GM19240 (cell line): ENCODE measurements around the gene IKZF2.

Experiments used
- DNase-seq: peaks from one replicate; pipeline ENCODE4 v3.0.0; 2011; ENCODE audit warnings: low spot score; ENCODE audit not compliant: insufficient read length

The IKZF2 gene

GRCh38 chr2:213151437-213152064, at the start of gene IKZF2:
Gene IKZF2 (minus strand): TSS chr2:213151612. CDS start chr2:213148629, 2,983 bp downstream.
- DNase-seq, result peak; percentile 38

GRCh38 chr2:213199871-213200270, 48.5 kb upstream of the IKZF2 start:
- no peak for DNase-seq

GRCh38 chr2:213189001-213189899, 37.8 kb upstream of the IKZF2 start:
- no peak for DNase-seq

DNA sequence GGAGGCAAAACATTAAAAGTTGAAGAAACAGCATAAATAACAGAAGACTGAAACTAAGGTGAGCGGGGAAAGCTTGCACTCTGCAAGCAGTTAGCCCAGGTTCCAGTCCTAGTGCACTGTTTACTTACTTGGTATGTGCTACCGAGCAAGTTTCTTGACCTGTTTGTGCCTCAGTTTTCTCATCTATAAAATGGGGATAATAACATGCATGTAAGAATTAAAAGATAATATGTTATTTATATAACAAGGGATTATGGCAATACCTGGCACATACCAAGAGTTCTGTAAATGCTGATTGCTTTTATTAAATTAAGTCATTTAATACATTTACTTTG, 37.1 kb upstream of the IKZF2 start:
- DNase-seq, result no peak

DNA sequence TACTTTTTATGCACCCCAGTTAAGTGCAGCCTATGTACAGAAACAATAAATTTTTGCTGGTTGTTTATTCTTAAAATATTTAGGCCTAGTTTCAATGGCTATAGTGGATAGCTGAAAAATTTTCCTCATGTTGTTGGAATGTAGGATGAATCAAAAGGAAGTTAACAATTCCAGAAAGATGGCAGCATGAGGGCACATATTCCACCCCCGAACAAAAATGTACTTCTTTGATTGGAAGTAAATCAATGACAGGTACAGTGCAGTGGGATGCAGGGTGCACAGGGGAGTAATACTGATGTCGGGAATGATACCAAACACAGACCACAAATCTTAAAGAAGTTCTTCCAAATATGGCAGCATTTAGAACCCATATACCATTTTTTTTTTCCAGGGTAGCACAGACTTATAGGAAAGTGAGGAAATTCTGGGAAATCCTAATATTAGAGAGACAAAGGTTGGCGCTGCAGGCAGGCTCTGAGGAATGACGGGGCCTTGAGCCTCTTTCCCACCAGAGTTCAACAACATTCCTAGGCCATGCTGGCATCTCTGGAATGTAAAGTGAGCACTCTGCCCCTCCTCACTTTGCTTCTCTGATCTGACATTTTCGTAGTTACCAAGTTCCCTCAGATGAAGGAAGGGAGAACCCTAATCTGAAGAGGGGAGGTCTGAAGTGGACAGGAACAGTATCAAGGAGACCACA, 36.6 kb upstream of the IKZF2 start:
- DNase-seq, result no peak

- no peak for DNase-seq
Measured at GRCh38 chr2:213187386-213187785, 36.0 kb upstream of the IKZF2 start.

GRCh38 chr2:213185147-213185822, 33.9 kb upstream of the IKZF2 start:
- no peak for DNase-seq

DNA sequence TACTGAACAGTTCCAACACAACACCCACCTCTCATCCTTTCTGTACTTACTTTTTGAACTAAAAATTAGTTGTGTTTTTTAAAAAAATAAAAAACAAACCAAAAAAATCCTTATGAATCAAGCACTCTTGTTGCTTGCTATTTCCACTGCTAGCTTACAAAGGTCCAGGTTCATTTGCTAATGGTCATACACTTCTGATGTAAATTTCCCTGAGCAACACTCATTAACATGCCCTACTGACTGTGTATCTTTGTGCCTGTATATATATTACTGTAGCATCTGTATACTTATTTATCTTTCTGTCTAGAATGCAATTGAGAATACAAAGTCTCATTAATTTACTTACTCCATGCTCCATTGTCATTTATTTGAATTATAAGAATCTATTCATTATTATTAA, 30.3 kb upstream of the IKZF2 start:
- no peak for DNase-seq

GRCh38 chr2:213177679-213178078, 26.3 kb upstream of the IKZF2 start:
- DNase-seq, result no peak

DNA sequence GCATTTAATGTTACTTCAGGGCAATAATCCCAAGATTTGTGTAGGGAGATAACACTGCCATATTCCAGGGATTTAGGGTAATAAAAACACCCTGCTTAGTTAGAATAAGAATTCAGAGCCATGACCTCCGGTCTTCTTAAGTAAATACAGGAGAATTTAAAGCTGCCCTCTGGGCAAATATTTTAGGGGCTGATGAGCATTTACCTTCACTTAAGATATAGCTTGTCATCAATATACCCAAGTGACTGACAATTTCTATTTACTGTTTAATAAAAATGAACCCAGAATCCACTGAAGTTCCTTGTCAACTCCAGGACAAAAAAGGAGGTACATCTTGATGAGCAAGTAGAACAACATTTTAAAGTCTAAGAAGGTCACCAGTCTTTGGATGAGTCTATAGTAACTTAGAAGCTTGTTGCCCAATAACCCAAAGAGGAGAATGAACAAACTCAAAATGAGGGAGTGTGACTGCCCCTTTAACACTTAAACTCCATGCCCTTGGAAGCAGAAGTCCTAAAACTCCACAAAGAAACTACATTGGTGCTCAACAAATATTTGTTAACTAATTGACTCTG, 24.3 kb upstream of the IKZF2 start:
- no peak for DNase-seq

DNA sequence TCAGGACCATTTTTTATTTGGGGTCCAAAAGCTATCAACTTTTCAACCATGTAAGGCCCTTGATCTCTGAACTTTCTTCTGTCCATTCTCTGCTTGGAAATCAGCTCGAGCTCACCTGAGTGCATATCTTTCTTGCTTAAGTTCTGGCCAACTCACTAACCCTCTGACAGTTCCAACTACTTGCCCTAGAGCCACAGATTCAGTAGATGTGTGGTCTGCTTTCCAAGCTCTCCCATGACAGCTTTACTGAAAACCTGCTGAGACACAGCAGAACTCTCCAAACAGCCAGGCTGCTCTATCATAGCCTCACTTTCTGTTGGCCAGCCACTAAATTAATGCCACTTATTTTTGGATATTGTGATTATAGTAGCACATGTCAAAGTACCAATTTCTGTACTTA, 21.2 kb upstream of the IKZF2 start:
- no peak for DNase-seq

GRCh38 chr2:213171147-213171546, 19.7 kb upstream of the IKZF2 start:
- no peak for DNase-seq

- DNase-seq, result no peak
Measured at GRCh38 chr2:213167271-213167930, 16.0 kb upstream of the IKZF2 start.

DNA sequence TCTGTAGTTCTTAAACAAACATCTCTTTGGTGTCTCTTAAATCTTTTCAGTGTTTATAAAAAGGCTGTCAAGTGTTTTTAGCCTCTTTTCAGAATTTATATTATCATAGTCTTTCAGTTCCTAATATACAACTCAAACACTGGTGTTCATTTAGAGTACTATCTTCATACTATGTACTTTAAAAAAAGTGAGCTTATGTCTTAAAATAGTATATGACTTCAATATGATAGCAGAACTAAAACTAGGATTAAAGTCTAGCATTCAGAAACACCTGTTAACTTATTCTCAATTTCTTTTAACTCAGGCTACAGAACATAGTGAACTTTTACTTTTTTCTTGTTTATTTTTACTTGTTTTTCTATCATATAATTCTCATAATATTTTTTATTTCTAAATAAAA, 14.7 kb upstream of the IKZF2 start:
- DNase-seq, result no peak

- no peak for DNase-seq
Measured at GRCh38 chr2:213164263-213164662, 12.9 kb upstream of the IKZF2 start.

- DNase-seq, result no peak
Measured at GRCh38 chr2:213162516-213163118, 11.2 kb upstream of the IKZF2 start.

GRCh38 chr2:213161759-213162515, 10.5 kb upstream of the IKZF2 start:
- DNase-seq, result no peak

DNA sequence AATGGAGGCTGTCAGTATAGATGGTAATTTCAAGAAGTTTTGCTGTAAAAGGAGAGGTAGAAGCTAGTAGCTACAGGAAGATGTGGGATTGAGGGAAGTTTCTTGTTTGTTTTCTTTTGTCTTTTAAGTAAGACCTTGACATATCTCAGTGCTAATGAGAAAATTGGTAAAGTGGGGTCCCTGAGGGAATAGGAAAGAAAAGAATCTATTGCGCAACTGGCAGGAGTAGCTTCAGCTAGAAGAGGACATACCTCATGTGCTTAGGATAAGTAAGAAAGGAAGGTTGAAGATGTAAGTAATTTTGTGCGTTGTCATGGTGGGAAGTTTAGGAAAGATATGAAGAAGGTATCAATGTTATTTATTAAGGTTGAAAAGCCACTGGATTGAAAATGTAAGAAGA, 8.4 kb upstream of the IKZF2 start:
- DNase-seq, result no peak

DNA sequence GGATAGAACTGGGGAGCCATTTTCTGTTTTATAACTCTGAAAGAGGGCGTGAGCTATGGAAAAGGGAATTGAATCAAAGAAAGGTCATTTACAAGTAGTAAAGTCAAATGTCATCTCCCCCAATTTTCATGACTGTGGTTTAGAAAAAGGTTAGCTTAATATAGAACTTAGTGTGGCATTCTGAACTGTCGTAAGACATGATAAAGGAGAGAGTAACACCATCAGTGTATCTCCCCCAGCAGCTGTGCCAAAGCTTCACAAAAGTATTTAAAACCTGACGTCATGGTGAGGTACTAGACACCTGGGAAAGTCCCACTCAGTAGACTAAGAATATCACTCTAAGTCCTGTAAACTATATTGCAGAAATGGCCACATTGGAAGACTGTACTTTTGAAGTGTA, 5.8 kb upstream of the IKZF2 start:
- DNase-seq, result no peak

- DNase-seq, result no peak
Measured at GRCh38 chr2:213156717-213157116, 5.3 kb upstream of the IKZF2 start.
